ENCODE results near the gene PEAR1. TPM values are rescaled to one million over a fixed set of nuclear protein-coding genes. Genes with fewer than 3 reads are reported as not detected.

Gene PEAR1
- total RNA-seq, 2 donors from 2014 or later: 14.5 to 14.6 TPM

- intact Hi-C loops (cut with DNase I): no loop called here
- peak; percentile 62 for DNase-seq (ENCODE audit: low spot score)
Measured at GRCh38 chr1:156944848-156945247, 51.3 kb downstream of the PEAR1 start.

- DNase-seq (ENCODE audit: low spot score): no peak
Measured at GRCh38 chr1:156945881-156946661, 52.6 kb downstream of the PEAR1 start.

GRCh38 chr1:156947127-156947526, 53.6 kb downstream of the PEAR1 start:
- no peak for DNase-seq (ENCODE audit: low spot score)
- intact Hi-C loops (cut with DNase I): no loop called here

More at GRCh38 chr1:156945881-156946661, 52.6 kb downstream of the PEAR1 start:
- intact Hi-C loops (cut with DNase I): no loop called here

- intact Hi-C loops (cut with DNase I): no loop called here
- DNase-seq (ENCODE audit: low spot score): peak; percentile 73
Measured at GRCh38 chr1:156947818-156948525, 54.5 kb downstream of the PEAR1 start.

- intact Hi-C loops (cut with DNase I): no loop called here
- no peak for DNase-seq (ENCODE audit: low spot score)
Measured at GRCh38 chr1:156948708-156949107, 55.2 kb downstream of the PEAR1 start.

- intact Hi-C loops (cut with DNase I): no loop called here
- no peak for DNase-seq (ENCODE audit: low spot score)
Measured at GRCh38 chr1:156949127-156949526, 55.6 kb downstream of the PEAR1 start.

GRCh38 chr1:156951371-156951770, 57.9 kb downstream of the PEAR1 start:
- no peak for DNase-seq (ENCODE audit: low spot score)
- intact Hi-C loops (cut with DNase I): no loop called here

- no peak for DNase-seq (ENCODE audit: low spot score)
- intact Hi-C loops (cut with DNase I): no loop called here
Measured at GRCh38 chr1:156953571-156953970, 60.1 kb downstream of the PEAR1 start.

GRCh38 chr1:156956333-156956732, 62.8 kb downstream of the PEAR1 start:
- DNase-seq (ENCODE audit: low spot score): no peak
- intact Hi-C loops (cut with DNase I): no loop called here

GRCh38 chr1:156957634-156958033, 64.1 kb downstream of the PEAR1 start:
- no peak for DNase-seq (ENCODE audit: low spot score)
- intact Hi-C loops (cut with DNase I): no loop called here

- no peak for DNase-seq (ENCODE audit: low spot score)
- intact Hi-C loops (cut with DNase I): no loop called here
Measured at GRCh38 chr1:156958247-156958714, 64.8 kb downstream of the PEAR1 start.

- DNase-seq (ENCODE audit: low spot score): no peak
- intact Hi-C loops (cut with DNase I): no loop called here
Measured at GRCh38 chr1:156959414-156959813, 65.9 kb downstream of the PEAR1 start.

- intact Hi-C loops (cut with DNase I): no loop called here
Measured at GRCh38 chr1:156959925-156960324, 66.4 kb downstream of the PEAR1 start.

GRCh38 chr1:156961709-156962108, 68.2 kb downstream of the PEAR1 start:
- DNase-seq (ENCODE audit: low spot score): no peak
- intact Hi-C loops (cut with DNase I): no loop called here

More at GRCh38 chr1:156959925-156960324, 66.4 kb downstream of the PEAR1 start:
- DNase-seq (ENCODE audit: low spot score): no peak

GRCh38 chr1:156963621-156964020, 70.1 kb downstream of the PEAR1 start:
- DNase-seq (ENCODE audit: low spot score): no peak
- intact Hi-C loops (cut with DNase I): no loop called here

GRCh38 chr1:156964441-156964840, 70.9 kb downstream of the PEAR1 start:
- DNase-seq (ENCODE audit: low spot score): no peak
- intact Hi-C loops (cut with DNase I): no loop called here

Small RNA genes lying within 50 kb of the gene (microRNA-seq; reads per million reads assigned to microRNA genes)
- gene MIR765 (ENCODE audit: borderline microRNAs expressed in 2 of 2): 0 to 1.0 reads per million in 2 donors

Other genes with a start within 250 kb of the PEAR1 start
- 100 to 1,000 TPM in 1 of 2 donors, 10 to 100 TPM in 1; 100.0 to 142 TPM for gene NES, start 216.3 kb upstream of the PEAR1 start, total RNA-seq
- gene CRABP2, start 188.1 kb upstream of the PEAR1 start, total RNA-seq: 10 to 100 TPM in 1 of 2 donors, 1 to 10 TPM in 1; 9.2 to 20.9 TPM
- 10 to 100 TPM; 19.6 to 21.6 TPM for gene METTL25B, start 165.2 kb upstream of the PEAR1 start, total RNA-seq
- 10 to 100 TPM; 17.3 to 20.3 TPM for gene ISG20L2, start 165.0 kb upstream of the PEAR1 start, total RNA-seq
- gene MRPL24, start 152.6 kb upstream of the PEAR1 start, total RNA-seq: 10 to 100 TPM; 60.5 to 63.7 TPM
- gene HDGF, start 142.0 kb upstream of the PEAR1 start, total RNA-seq: 100 to 1,000 TPM; 101 to 126 TPM
- 10 to 100 TPM; 44.3 to 48.6 TPM for gene PRCC, start 126.2 kb upstream of the PEAR1 start, total RNA-seq
- 1 to 10 TPM; 3.2 to 3.4 TPM for gene SH2D2A, start 76.9 kb upstream of the PEAR1 start, total RNA-seq
- under 1 TPM; 0.19 to 0.23 TPM for gene INSRR, start 34.6 kb upstream of the PEAR1 start, total RNA-seq
- gene NTRK1, start 32.9 kb upstream of the PEAR1 start, total RNA-seq: 1 to 10 TPM; 3.5 to 3.9 TPM
- gene LRRC71, start 26.9 kb downstream of the PEAR1 start, total RNA-seq: not detected
- 10 to 100 TPM; 28.8 to 32.2 TPM for gene ARHGEF11, start 152.0 kb downstream of the PEAR1 start, total RNA-seq
- gene ETV3L, start 206.1 kb downstream of the PEAR1 start, total RNA-seq: not detected
- gene ETV3, start 244.7 kb downstream of the PEAR1 start, total RNA-seq: 10 to 100 TPM; 25.6 to 28.1 TPM

All from posterior vena cava (tissue), 2 donors.